ENCODE results near the gene C4orf17. TPM values are rescaled to one million over a fixed set of nuclear protein-coding genes. Genes with fewer than 3 reads are reported as not detected.

Gene C4orf17
- not detected in 2 replicates for total RNA-seq (2014; rRNA removed; shearing (Covaris generic))

GRCh38 chr4:99510721-99511120, at the start of gene C4orf17:
C4orf17 (plus strand) TSS chr4:99511021; CDS start chr4:99513082, 2,061 bp downstream.

GRCh38 chr4:99563310-99564186, 52.7 kb downstream of the C4orf17 start, which contains the start of gene TRMT10A:
TRMT10A (minus strand) TSS chr4:99564039; CDS start chr4:99559338, 4,701 bp downstream.

GRCh38 chr4:99574530-99575324, 63.9 kb downstream of the C4orf17 start, which contains the start of gene MTTP:
MTTP (plus strand) TSS chr4:99574824; CDS start chr4:99574910, 86 bp downstream.

Other genes with a start within 250 kb of the C4orf17 start
- gene ADH1A, start 220.0 kb upstream of the C4orf17 start, total RNA-seq (2014; rRNA removed; shearing (Covaris generic)) = not detected in 2 replicates
- not detected in 2 replicates for gene ADH1B, start 189.6 kb upstream of the C4orf17 start, total RNA-seq (2014; rRNA removed; shearing (Covaris generic))
- not detected in 2 replicates for gene ADH1C, start 158.3 kb upstream of the C4orf17 start, total RNA-seq (2014; rRNA removed; shearing (Covaris generic))
- not detected in 2 replicates for gene ADH7, start 75.7 kb upstream of the C4orf17 start, total RNA-seq (2014; rRNA removed; shearing (Covaris generic))
- 3.8 and 5.3 TPM in 2 replicates for gene TRMT10A, start 53.0 kb downstream of the C4orf17 start, total RNA-seq (2014; rRNA removed; shearing (Covaris generic))
- gene MTTP, start 63.8 kb downstream of the C4orf17 start, total RNA-seq (2014; rRNA removed; shearing (Covaris generic)) = not detected in 2 replicates
- not detected in 2 replicates for gene C4orf54, start 146.8 kb downstream of the C4orf17 start, total RNA-seq (2014; rRNA removed; shearing (Covaris generic))

Measured in A375 (cell line).